GM18909 (cell line): Measurements from ENCODE around the gene RAB11FIP3.

ENCODE experiments used
- ATAC-seq: cut with Tn5 transposase; IDR thresholded peaks from one replicate; pipeline ENCODE4 v1.9.1; 2021; ENCODE audit warnings: mild to moderate bottlenecking; ENCODE audit not compliant: unreplicated experiment, poor library complexity

The RAB11FIP3 gene

DNA sequence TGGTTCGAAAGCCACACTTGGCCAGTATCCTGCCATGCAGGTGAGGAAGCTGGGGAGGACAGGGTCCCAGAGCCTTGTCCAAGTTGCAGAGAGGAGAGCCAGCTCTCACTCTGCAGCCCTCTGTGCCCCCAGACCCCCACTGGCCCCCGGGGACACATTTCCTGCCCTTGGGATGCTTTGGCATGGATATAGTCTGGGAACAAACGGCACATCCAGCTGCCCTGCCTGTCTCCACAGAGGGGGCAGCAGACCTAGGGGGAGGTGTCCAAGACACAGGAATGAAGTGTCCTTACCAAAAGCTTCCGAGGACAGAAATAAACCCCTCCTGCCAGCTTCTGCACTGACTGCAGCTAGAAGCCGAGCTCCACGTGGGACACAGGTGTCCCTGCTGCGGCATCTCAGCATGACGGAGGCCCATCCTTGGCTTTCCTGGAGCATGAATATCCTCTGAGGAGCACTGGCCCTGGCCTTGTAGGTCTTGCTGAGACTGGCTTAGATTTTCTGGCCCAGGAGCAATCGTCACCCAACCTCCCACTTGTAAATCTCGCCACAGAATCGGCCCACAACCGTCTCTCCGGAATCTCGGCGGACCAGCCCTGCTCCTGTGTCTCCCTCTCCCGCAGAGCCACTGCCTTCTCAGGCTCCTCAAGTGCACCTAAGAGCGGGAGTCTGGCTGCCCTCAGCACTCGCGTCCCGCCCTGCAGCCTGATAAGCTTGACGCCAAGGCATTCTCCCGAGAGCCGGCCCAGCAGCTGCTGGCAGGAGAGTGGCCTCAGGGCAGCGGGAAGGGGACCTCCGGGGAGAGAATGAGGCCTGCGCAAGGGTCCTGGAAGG lies 100.9 kb downstream of the RAB11FIP3 start:
- ATAC-seq: no peak

DNA sequence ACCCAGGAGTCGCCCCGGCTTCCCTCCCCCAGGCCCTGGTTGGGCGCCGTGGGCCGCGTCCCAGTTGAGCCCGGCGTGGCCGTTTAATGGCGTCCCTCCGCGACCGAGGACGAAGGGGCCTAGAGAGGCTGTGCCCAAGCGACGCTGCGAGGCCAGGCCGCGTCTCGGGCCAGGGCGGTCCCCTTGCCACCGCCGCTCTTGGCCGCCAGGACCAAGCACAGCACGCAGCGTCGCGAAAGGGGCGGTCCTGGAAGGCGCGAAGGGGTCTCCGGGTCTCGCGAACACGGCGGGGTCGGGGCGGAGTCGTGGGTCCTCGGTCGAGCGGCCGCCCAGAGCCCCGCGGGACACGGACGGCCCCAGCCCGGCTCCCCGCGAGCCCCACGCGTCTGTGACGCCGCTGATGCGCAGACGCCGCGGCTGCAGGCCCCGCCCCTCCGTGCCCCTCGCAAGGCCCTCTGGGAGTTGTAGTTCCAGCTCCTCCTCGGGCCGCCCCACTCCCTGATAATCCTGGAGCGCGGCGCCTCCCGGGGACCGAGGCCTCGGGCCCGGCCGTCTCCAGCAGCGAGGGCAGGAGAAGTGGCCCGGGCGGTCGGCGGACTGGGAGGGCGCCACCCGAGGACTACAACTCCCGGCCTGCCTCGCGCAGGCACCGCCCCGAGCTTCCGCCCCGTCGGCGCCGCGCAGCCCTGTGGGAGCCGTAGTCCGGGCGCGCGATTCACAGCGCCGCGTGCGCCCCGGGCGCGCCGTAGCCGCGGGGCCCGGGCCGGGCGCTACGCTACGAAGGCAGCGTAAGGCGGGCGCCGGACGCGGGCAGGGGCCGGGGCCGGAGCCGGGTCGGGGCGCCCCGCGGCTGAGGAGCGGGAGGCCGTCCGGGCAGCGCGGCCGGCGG lies 101.8 kb downstream of the RAB11FIP3 start, which contains the start of gene CAPN15:
TSS of gene CAPN15 (plus strand) at position 698 of the 889 bp plus-strand sequence. CDS start 19,127 bp downstream, outside the sequence.
- peak; percentile 68 for ATAC-seq

DNA sequence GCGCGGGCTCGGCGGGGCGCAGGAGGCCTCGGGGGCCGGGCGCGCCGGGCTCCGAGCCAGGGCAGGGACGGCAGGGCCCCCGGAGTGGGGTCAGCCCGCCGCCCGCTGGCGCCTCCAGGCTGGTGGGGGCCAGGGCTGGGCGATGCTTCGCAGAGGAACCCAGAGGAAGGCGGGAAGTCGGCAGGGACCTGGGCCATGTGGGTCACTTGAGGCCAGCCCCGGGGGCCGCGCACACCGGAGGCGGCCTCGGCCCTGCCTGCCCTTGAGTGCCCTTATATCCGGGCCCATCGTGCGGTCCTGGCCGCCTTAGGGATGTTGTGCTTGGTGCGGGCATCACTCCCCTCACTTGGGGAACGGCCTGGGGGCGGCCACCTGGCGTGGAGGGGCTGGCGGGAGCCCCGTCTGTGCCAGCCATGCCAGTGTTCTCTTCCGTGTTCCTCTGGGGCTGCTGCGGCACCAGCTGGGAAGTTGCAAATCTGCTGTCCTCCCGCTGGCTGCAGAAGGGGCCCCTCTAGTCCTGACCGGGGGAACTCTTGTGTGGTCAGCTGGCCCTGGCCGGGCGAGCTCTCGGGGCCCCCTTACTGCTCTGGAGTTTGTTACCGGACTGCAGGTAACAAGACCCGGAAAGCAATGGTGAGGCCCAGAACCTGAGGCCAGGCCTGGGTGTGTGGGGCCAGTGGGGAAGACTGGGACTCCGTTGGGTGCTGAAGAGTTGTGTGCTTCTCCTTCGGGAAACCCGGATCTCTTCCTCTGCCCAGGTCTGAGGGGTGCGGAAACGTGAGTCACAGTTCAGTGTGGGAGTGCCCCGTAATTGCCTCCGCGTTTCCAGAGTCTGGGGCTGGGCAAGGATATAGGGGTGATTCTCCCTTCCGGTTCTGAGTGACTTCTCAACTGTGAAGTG lies 102.9 kb downstream of the RAB11FIP3 start:
- peak; percentile 16 for ATAC-seq

DNA sequence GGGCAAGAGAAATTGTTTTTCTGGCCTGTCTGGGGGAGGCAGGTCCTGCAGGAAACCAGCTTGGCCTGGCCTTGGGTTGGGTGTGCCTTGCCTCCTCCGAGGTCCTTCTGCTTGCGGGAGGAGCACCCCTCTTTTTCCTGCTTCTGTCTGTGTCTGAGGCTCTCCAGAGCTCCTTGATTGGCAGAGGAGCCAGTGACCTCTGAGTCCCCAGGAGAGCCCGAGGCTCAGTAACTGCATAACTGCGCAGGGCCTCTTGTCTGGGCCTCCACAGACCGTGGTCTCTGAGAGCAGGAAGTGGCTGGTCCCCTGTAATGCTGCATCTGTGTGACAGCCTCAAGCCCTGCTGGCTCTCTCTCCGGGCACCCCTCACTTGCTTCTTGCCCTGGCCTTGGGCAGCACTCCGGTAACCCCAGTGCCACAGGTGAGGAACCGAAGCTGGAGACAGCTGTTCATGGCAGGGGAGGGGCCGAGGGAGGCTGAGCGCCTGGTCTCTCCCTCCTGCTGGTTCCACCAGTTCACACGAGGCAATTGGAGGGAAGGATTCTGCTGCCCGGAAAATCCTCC lies 103.6 kb downstream of the RAB11FIP3 start:
- no peak for ATAC-seq

DNA sequence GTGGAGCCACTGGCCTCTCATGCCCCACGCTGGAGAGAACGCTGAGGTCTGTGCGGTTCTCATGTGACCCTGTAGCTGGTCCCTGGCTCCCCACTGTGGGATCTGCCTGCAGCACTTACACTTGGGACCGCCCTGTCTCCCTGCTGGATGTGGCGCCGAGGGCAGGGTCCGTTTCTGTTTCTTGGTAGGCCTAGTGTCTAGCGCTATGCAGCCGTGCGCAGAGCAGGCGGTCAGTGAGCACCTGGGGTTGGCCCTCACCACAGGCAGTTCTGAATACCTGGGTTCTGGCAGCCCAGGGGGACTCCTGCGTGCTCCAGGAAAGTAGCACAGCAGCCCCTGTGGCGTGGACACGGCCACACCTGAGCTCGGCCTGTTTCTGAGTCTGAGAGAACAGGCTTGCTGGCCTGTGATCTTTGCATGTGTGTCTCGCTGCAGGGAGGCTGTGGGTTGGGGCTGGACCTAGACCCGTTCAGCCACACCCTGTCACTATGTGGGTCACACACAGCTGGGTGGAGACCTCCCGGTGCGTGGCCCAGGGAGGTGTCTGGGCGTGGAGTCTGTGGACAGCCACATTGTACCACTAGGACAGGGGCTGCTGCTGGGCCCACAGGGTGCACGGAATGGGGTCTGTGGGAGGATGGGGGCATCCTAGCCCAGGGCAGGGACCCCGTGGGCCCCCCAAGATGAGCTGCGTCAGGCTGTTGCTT lies 104.8 kb downstream of the RAB11FIP3 start:
- ATAC-seq: no peak

DNA sequence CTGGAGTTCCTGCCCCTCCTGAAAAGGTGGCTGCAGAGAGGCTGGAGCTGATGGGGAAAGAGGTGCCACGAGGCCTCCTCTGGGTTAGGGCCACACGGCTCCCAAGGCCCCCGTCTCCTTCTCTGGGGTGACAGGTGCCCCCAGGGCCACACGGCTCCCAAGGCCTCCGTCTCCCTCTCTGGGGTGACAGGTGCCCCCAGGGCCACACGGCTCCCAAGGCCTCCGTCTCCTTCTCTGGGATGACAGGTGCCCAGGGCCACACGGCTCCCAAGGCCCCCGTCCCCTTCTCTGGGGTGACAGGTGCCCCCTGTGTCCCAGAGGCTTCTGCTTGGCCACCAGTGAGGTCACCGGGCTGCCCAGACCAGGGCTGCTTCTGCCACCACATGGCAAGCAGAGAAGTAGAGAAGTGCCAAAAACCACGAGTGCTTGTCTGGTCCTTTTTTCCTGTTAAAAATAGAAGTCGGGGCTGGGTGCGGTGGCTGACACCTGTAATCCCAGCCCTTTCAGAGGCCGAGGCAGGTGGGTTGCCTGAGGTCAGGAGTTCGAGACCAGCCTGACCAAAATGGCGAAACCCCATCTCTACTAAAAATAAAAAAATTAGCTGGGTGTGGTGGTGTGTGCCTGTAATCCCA lies 106.2 kb downstream of the RAB11FIP3 start:
- ATAC-seq: no peak

DNA sequence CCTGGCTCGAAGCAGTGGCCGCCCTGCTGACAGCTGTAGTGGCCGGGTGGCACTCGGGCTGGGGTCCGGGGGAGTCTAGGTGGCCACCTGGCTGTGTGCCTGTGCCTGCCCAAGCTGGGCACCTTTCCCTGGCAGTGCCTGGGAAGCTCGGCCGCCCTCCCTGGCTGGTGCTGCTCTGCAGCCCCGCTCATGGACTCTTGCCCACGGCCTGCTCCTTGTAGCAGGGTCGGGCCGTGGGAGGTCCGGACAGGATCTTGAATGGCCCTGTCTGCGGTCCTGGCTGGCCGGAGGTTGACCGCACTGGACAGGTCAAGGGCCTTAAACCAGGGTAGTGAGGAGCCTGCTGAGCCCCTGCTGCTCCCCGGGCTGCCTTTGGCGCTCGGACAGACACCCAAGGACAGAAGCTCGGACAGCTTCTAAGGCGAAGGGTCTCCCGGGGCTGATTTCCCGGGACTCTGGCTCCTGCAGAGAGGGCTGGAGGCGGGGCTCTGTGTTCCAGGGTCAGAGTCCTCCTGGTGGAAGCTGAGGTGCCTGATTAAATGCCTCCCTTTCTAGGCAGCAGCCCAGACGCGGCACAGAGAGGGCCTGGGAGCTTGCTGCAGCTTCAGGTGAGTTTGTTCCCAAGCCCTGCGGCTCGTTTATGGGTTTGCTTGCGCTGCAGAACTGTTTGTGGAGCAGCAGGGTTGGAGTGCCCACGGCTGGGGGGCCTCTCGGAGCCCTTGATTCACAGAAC lies 108.1 kb downstream of the RAB11FIP3 start:
- ATAC-seq: no peak

DNA sequence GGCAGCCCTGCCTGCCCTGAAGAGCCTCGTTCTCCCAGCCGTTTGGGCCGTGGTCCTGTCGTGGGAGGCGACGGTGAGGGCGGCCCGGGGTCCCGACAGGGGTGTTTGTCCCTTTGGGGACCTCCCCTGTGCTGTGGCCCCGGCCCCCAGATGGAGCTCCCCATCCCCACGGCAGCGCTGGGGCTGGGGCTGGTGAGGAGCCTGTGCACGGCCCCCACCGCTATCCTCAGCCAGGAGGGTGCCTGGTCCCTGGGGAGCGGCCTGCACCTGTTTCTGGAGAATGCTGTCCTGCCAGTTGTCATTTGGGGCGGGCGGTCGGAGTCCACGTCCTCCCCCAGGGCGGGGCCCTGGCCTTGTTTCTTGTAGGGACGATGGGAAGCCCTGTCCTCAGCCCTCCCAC lies 108.7 kb downstream of the RAB11FIP3 start:
- no peak for ATAC-seq

DNA sequence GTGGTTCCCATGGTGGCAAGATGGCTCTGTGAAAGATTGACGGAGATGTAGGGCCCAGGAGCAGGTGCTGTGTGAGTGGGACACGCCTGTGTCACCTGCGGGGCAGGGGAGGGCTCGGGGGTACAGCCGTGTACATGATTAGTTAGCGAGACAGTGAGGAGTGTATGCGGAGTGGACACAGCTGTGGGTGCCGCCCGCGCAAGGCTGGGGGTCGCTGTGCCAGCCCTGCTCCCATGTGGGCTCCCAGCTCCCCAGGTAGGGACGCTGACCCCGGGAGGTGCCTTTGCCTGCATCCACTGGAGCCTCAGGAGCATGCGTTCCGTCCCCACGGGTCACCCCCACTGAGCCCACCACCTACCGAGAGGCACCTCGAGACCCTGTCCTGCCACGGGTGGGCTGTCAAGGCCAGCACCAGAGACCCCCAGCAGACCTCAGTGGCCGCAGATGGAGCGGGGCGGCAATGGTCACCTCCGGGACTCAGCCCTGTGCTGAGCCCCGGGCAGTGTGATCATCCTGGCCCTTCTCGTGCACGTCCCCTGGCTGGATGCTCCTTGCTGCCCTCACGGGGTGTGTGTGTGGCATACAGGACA lies 109.5 kb downstream of the RAB11FIP3 start:
- ATAC-seq: no peak

DNA sequence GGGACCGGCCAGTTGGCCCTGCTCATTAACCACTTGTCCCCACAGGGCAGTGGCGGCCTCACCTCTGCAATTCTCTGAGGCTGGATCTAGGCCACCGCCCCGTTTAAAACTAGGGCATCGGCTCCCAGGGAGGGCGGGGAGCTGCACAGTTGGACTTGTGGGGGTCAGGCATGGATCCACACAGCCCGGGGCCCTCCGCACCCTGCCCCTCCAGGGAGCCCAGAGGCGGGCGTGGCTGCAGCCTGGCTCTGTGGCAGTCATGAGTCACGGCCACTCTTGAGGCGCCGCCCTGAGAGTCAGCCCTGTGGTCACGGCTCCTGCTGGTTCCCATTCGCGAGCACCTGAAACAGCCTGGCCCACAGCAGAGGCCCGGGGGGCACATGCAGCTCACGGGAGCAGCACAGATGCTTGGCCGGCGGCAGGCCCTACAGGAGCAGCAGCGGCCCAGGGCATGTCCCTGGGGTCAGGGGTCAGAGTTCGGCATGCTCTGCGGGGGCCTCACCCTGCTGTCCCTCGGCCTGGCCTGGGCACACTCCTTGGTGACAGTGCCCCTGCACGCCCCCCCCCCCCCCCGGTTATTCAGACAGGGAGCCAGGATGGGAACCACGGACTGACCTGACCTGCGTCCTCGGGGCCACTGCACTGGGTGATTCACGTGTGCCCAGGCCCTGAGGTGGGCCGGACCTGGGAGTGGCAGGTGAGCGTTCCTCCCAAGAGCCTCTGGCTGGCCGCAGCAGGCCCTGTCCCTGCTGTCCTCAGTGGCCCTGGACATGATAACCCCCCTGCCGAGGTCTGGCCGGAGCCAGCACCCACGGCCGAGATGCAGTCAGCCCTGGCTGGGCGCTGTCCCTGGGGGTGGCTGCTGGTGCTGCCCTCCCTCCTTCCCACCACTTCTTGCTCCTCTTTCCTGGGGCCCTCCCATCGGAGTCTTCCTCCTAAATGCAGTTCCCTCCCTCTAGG lies 110.3 kb downstream of the RAB11FIP3 start:
- ATAC-seq: no peak

DNA sequence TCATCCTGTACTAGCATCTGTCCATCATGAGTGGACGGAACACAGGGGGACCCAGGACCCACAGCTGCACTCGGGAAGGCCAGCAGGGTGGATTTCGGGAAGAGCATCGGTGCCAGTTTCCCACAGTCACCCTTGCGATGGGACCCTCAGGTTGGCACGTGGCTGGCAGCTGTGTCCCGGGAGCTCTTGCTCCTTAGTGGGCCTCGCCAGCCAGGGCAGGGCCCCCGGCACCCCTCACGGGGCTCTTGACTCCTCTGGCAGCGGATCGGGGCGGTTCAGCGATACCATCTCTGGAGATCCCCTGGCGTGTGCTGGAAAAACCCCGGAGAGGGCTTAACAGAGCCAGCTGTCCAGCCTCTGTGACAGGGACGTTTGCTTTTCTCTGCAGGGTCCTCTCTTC lies 111.3 kb downstream of the RAB11FIP3 start:
- ATAC-seq: no peak

DNA sequence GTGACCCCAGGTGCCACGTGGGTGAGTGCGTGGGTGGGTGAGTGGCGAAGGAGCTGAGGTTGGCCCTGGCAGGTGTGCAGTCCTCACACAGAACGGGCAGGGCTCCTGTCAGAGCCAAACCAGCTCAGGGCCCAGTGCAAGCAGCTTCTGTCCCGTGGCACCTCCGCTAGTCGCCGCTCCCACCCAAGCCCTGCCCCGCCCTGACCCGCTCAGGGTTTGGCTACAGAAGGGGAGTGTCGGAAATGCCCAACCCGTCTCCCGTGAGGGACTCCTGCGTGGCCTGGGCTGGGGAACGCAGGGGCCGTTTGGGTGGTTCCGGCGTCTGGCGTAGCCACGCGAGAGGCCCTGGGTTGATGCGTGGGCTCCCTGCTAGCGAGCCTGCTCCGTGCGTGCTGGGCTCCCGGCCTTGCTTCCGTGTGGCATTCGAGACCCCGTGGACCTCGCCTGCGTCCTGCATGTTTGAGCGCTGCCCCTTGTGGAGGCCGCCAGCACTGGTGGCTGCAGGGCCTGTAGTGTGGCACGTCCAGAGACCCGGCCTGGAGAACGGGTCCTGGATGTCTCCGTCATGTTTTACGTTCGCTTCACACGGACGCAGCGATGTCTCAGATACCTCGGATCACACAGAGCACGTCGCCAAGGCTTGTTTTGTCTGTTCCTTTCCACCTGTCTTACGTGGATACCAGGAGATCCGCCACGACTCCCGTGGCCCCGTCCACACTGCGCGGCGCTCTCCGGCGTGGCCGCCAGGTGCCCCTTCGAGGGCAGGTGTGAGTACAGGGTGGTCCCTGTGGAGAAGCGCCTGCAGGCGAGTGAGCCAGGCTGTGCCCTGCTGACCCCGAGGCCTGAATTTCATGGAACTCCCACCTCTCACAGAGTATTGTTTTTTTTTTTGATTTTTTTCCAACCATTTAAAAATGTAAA lies 112.2 kb downstream of the RAB11FIP3 start:
- ATAC-seq: no peak

DNA sequence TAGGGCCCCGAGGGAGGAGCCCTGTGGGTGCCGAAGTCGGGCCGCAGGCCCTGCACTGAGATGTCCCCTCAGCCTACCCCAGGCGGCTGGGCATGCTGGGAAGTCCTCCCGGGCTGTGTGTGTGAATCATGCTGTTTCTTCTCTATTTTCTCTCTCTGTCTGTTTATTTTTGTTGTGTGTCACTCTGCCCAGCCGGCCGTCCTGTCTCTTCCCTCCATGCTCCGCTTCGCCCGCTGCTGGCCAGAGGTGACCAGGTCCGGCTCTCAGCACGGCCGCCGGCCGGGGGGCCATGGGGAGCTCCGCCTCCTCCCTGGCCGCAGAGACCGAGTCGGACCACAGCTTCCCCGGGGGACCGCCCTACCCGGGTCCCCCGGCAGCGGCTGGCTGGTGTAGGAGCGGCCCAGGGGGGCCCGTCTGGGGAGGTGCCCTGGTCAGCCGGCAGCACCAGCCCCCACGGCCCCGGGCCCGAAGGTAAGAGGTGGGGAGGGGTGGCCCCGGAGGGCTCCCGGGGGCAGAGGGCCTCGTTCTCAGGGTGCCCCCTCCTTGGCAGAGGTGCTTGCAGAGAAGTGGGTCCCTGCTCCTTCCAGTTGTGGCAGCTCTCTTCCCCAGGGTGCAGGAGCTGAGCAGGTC lies 114.6 kb downstream of the RAB11FIP3 start:
- ATAC-seq: no peak

DNA sequence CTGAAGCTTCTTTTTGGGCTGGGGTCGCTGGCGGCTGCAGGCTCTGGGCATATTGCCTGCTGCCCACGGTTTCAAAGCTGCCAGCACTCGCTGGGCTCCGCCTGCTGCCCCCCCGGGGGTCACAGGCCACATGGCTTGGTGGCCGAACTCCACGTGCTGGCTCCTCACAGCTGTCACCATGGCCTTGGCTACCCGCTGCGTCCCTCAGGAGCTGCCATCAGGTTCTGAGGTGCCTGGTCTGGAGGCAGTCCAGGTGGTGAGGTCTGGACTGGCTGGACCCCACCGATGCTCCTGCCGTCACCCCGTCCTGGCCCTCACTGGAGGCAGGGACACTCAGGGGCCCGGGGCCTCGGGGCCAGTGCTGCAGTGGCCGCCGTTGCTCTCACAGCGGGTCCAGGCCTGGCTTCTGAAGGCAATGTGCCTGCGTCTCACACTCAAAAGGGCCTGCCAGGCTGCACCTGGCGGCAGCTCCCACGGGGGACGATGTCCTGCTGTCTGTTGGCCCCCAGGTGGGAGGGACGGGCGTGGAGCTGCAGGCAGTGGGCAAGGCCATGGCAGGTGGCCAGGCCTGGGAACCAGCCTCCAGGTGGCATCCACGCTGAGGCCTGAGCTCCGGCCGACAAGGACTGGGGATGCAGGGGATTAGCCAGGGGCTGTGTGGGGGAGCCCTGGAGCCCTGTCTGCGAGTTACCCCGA lies 115.3 kb downstream of the RAB11FIP3 start:
- no peak for ATAC-seq
